ENCODE data around the gene SSBP3. TPM values are rescaled to one million over a fixed set of nuclear protein-coding genes. Genes with fewer than 3 reads are reported as not detected.

The SSBP3 gene
- total RNA-seq, 1 experiment from 2014 or later = 71.2 TPM

GRCh38 chr1:54325703-54326461, 80.3 kb downstream of the SSBP3 start:
- in situ Hi-C loops (cut with HindIII; ENCODE audit: low sequenced_read_pairs) = no loop called here

GRCh38 chr1:54325284-54325683, 80.9 kb downstream of the SSBP3 start:
- no peak for DNase-seq (ENCODE audit: low spot score)
- in situ Hi-C loops (cut with HindIII; ENCODE audit: low sequenced_read_pairs) = no loop called here

More at GRCh38 chr1:54325703-54326461, 80.3 kb downstream of the SSBP3 start:
- no peak for DNase-seq (ENCODE audit: low spot score)

- in situ Hi-C loops (cut with HindIII; ENCODE audit: low sequenced_read_pairs) = no loop called here
- peak; percentile 70 for DNase-seq (ENCODE audit: low spot score)
Observed at GRCh38 chr1:54324251-54325140, 81.7 kb downstream of the SSBP3 start.

- no peak for DNase-seq (ENCODE audit: low spot score)
- in situ Hi-C loops (cut with HindIII; ENCODE audit: low sequenced_read_pairs) = no loop called here
Observed at GRCh38 chr1:54323921-54324250, 82.3 kb downstream of the SSBP3 start.

GRCh38 chr1:54323324-54323739, 82.9 kb downstream of the SSBP3 start:
- in situ Hi-C loops (cut with HindIII; ENCODE audit: low sequenced_read_pairs) = no loop called here
- DNase-seq (ENCODE audit: low spot score) = no peak

- in situ Hi-C loops (cut with HindIII; ENCODE audit: low sequenced_read_pairs) = no loop called here
- no peak for DNase-seq (ENCODE audit: low spot score)
Observed at GRCh38 chr1:54318246-54318814, 87.9 kb downstream of the SSBP3 start.

- no peak for DNase-seq (ENCODE audit: low spot score)
- in situ Hi-C loops (cut with HindIII; ENCODE audit: low sequenced_read_pairs) = no loop called here
Observed at GRCh38 chr1:54317084-54317483, 89.1 kb downstream of the SSBP3 start.

- DNase-seq (ENCODE audit: low spot score) = peak; percentile 73
- in situ Hi-C loops (cut with HindIII; ENCODE audit: low sequenced_read_pairs) = no loop called here
Observed at GRCh38 chr1:54315099-54315498, 91.1 kb downstream of the SSBP3 start.

- in situ Hi-C loops (cut with HindIII; ENCODE audit: low sequenced_read_pairs) = no loop called here
- peak; percentile 73 for DNase-seq (ENCODE audit: low spot score)
Observed at GRCh38 chr1:54314696-54315095, 91.5 kb downstream of the SSBP3 start.

- in situ Hi-C loops (cut with HindIII; ENCODE audit: low sequenced_read_pairs) = no loop called here
- no peak for DNase-seq (ENCODE audit: low spot score)
Observed at GRCh38 chr1:54312796-54313316, 93.3 kb downstream of the SSBP3 start.

- in situ Hi-C loops (cut with HindIII; ENCODE audit: low sequenced_read_pairs) = no loop called here
- no peak for DNase-seq (ENCODE audit: low spot score)
Observed at GRCh38 chr1:54311506-54311905, 94.7 kb downstream of the SSBP3 start.

GRCh38 chr1:54310439-54311328, 95.5 kb downstream of the SSBP3 start:
- no peak for DNase-seq (ENCODE audit: low spot score)
- in situ Hi-C loops (cut with HindIII; ENCODE audit: low sequenced_read_pairs) = no loop called here

GRCh38 chr1:54309631-54310366, 96.4 kb downstream of the SSBP3 start:
- in situ Hi-C loops (cut with HindIII; ENCODE audit: low sequenced_read_pairs) = no loop called here
- peak; percentile 95 for DNase-seq (ENCODE audit: low spot score)

GRCh38 chr1:54307305-54307704, 98.9 kb downstream of the SSBP3 start:
- DNase-seq (ENCODE audit: low spot score) = no peak
- in situ Hi-C loops (cut with HindIII; ENCODE audit: low sequenced_read_pairs) = no loop called here

- no peak for DNase-seq (ENCODE audit: low spot score)
- in situ Hi-C loops (cut with HindIII; ENCODE audit: low sequenced_read_pairs) = no loop called here
Observed at GRCh38 chr1:54305906-54306514, 100.2 kb downstream of the SSBP3 start.

GRCh38 chr1:54304518-54304917, 101.7 kb downstream of the SSBP3 start:
- in situ Hi-C loops (cut with HindIII; ENCODE audit: low sequenced_read_pairs) = no loop called here
- DNase-seq (ENCODE audit: low spot score) = no peak

- in situ Hi-C loops (cut with HindIII; ENCODE audit: low sequenced_read_pairs) = no loop called here
Observed at GRCh38 chr1:54302951-54303843, 103.0 kb downstream of the SSBP3 start.

More at GRCh38 chr1:54302951-54303843, 103.0 kb downstream of the SSBP3 start:
- DNase-seq (ENCODE audit: low spot score) = no peak

All from G401 (cell line).